ENCODE measurements around the gene CCNY.

CCNY gene

GRCh38 chr10:35300063-35300699 lies 36.1 kb upstream of the CCNY start:
- no peaks in the 10 kb centered on the region for H3K79me2 ChIP-seq (ENCODE audit: insufficient read depth, low read depth)
- no peak overlapping the region for H2AFZ ChIP-seq (ENCODE audit: low read depth)
- H3K27ac ChIP-seq = no peak overlapping the region
- no peaks in the 10 kb centered on the region for H3K4me1 ChIP-seq (ENCODE audit: low read depth, poor library complexity, severe bottlenecking)
- TF ChIP-seq CTCF (conservative IDR thresholded peaks at IDR 0.05; ENCODE audit: low read depth, low read length) = no peak
- no peak overlapping the region for H3K9ac ChIP-seq
- H3K27me3 ChIP-seq (ENCODE audit: insufficient read depth, low read depth) = no peaks in the 10 kb centered on the region
- no peak overlapping the region for H3K4me3 ChIP-seq (IDR thresholded peaks at IDR 0.05; ENCODE audit: insufficient read depth, low read depth, low read length)
- no peaks in the 10 kb centered on the region for H4K20me1 ChIP-seq (ENCODE audit: insufficient read depth)
- H3K4me2 ChIP-seq = no peak overlapping the region
- no peaks in the 10 kb centered on the region for H3K36me3 ChIP-seq (ENCODE audit: insufficient read depth)

DNA sequence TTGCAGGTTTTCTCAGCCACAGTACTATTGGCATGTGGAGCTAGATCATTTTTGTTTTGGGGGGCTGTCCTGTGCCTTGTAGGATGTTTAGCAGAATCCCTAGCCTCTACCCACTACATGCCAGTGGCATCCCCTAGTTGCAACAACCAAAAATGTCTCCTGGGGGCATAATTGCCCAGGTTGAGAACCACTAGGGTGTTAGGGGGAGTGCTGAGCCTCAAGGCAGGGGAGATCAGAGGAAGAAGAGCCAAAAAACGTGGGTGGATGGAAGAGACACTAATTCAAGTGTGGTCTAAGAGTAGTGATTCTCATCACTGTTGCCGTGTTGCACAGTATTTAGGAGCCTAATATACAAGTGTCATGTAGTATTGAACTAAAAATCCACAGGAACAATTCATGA lies 31.7 kb upstream of the CCNY start:
- no peak for TF ChIP-seq CTCF (conservative IDR thresholded peaks at IDR 0.05; ENCODE audit: low read depth, low read length)
- no peak overlapping the region for H3K9ac ChIP-seq
- no peaks in the 10 kb centered on the region for H4K20me1 ChIP-seq (ENCODE audit: insufficient read depth)
- H3K36me3 ChIP-seq (ENCODE audit: insufficient read depth) = no peaks in the 10 kb centered on the region
- no peaks in the 10 kb centered on the region for H3K4me1 ChIP-seq (ENCODE audit: low read depth, poor library complexity, severe bottlenecking)
- H3K4me2 ChIP-seq = no peak overlapping the region
- no peak overlapping the region for H3K4me3 ChIP-seq (IDR thresholded peaks at IDR 0.05; ENCODE audit: insufficient read depth, low read depth, low read length)
- H3K27ac ChIP-seq = no peak overlapping the region
- no peaks in the 10 kb centered on the region for H3K27me3 ChIP-seq (ENCODE audit: insufficient read depth, low read depth)
- H3K79me2 ChIP-seq (ENCODE audit: insufficient read depth, low read depth) = no peaks in the 10 kb centered on the region
- H2AFZ ChIP-seq (ENCODE audit: low read depth) = no peak overlapping the region

DNA sequence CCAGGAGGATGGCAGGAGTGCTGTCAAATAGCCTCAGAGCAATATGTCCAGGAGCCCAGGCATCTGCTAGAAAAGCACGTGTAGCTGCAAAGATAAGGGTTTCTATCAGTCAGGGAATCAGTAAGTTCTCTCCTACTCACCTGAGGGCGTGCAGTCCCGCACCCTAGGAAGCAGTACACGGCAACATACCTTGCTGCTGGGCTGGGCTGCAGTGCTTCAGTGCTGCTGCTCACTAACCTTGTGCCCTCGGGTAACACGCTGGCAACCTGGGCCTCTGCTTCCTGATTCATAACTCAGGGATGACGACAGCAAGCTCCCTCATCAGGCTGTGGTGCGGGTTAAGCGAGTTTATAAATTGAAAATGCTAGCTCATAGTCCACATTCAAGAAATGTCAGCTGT lies 29.5 kb upstream of the CCNY start:
- Histone ChIP-seq H2AFZ (ENCODE audit: low read depth) (no peak overlapping the region), H3K36me3 (ENCODE audit: insufficient read depth) (no peaks in the 10 kb centered on the region), H3K27me3 (ENCODE audit: insufficient read depth, low read depth) (no peaks in the 10 kb centered on the region), H4K20me1 (ENCODE audit: insufficient read depth) (no peaks in the 10 kb centered on the region), H3K27ac (no peak overlapping the region), H3K9ac (no peak overlapping the region), H3K4me3 (IDR thresholded peaks at IDR 0.05; ENCODE audit: insufficient read depth, low read depth, low read length) (no peak overlapping the region), H3K4me1 (ENCODE audit: low read depth, poor library complexity, severe bottlenecking) (no peaks in the 10 kb centered on the region), H3K4me2 (no peak overlapping the region), H3K79me2 (ENCODE audit: insufficient read depth, low read depth) (no peaks in the 10 kb centered on the region)
- TF ChIP-seq CTCF (conservative IDR thresholded peaks at IDR 0.05; ENCODE audit: low read depth, low read length) = no peak

- no peak overlapping the region for H3K4me2 ChIP-seq
- no peaks in the 10 kb centered on the region for H3K27me3 ChIP-seq (ENCODE audit: insufficient read depth, low read depth)
- H4K20me1 ChIP-seq (ENCODE audit: insufficient read depth) = no peaks in the 10 kb centered on the region
- TF ChIP-seq CTCF (conservative IDR thresholded peaks at IDR 0.05; ENCODE audit: low read depth, low read length) = no peak
- no peaks in the 10 kb centered on the region for H3K36me3 ChIP-seq (ENCODE audit: insufficient read depth)
- H3K9ac ChIP-seq = no peak overlapping the region
- H3K4me1 ChIP-seq (ENCODE audit: low read depth, poor library complexity, severe bottlenecking) = no peaks in the 10 kb centered on the region
- no peak overlapping the region for H3K27ac ChIP-seq
- no peak overlapping the region for H2AFZ ChIP-seq (ENCODE audit: low read depth)
- no peak overlapping the region for H3K4me3 ChIP-seq (IDR thresholded peaks at IDR 0.05; ENCODE audit: insufficient read depth, low read depth, low read length)
- no peaks in the 10 kb centered on the region for H3K79me2 ChIP-seq (ENCODE audit: insufficient read depth, low read depth)
These were observed 29.0 kb upstream of the CCNY start for GRCh38 chr10:35307297-35307696.

Data from KMS-11 (cell line).